ENCODE measurements around the gene GCNA. TPM values are rescaled to one million over a fixed set of nuclear protein-coding genes. Genes with fewer than 3 reads are reported as not detected.
A peak's percentile ranks its signal among the peaks of the same experiment; 100 is the strongest.

GCNA gene, protein sequence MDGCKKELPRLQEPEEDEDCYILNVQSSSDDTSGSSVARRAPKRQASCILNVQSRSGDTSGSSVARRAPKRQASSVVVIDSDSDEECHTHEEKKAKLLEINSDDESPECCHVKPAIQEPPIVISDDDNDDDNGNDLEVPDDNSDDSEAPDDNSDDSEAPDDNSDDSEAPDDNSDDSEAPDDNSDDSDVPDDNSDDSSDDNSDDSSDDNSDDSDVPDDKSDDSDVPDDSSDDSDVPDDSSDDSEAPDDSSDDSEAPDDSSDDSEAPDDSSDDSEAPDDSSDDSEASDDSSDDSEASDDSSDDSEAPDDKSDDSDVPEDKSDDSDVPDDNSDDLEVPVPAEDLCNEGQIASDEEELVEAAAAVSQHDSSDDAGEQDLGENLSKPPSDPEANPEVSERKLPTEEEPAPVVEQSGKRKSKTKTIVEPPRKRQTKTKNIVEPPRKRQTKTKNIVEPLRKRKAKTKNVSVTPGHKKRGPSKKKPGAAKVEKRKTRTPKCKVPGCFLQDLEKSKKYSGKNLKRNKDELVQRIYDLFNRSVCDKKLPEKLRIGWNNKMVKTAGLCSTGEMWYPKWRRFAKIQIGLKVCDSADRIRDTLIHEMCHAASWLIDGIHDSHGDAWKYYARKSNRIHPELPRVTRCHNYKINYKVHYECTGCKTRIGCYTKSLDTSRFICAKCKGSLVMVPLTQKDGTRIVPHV
- 1 to 10 TPM in 6 of 9 donors, under 1 TPM in 3; 0.56 to 1.6 (median 1.1) TPM for total RNA-seq
- polyA plus RNA-seq = 1 to 10 TPM; 1.1 to 2.0 TPM
- long read RNA-seq, donor 1, partial matches to known transcripts = 0 of 1 reads
- long read RNA-seq, donor 1, other reads (novel, unspliced or antisense) = 0 of 1 reads
- long read RNA-seq, donor 2, partial matches to known transcripts = 0 of 1 reads
- long read RNA-seq, donor 2, other reads (novel, unspliced or antisense) = 0 of 1 reads
- long read RNA-seq, donor 3, partial matches to known transcripts = 0 of 1 reads
- long read RNA-seq, donor 3, other reads (novel, unspliced or antisense) = 1 of 1 reads

- H3K27me3 ChIP-seq = peaks cover 0 to 4% (median 0%) of the 10 kb centered on the region in 9 donors
- H3K27ac ChIP-seq = peak within 1 kb of the TSS in 2 of 12 donors; percentile 9 to 19
- WGBS, 4 donors = 94 to 99% (median 97%) methylated on average over 40 to 48 of the region's 48 CpGs
- H3K9me3 ChIP-seq = no peaks in the 10 kb centered on the region
- intact Hi-C loops (cut with DNase I) = loop anchor here in 1 of 10 donors (10.0 kb wide), 1 partner anchor 184 kb away; no protein-coding TSS in a partner anchor
- DNase-seq = no peak
- H3K4me1 ChIP-seq = no peaks in the 10 kb centered on the region
- no peak for TF ChIP-seq POLR2A (IDR thresholded peaks at IDR 0.05)
- TF ChIP-seq, protein P1, sequence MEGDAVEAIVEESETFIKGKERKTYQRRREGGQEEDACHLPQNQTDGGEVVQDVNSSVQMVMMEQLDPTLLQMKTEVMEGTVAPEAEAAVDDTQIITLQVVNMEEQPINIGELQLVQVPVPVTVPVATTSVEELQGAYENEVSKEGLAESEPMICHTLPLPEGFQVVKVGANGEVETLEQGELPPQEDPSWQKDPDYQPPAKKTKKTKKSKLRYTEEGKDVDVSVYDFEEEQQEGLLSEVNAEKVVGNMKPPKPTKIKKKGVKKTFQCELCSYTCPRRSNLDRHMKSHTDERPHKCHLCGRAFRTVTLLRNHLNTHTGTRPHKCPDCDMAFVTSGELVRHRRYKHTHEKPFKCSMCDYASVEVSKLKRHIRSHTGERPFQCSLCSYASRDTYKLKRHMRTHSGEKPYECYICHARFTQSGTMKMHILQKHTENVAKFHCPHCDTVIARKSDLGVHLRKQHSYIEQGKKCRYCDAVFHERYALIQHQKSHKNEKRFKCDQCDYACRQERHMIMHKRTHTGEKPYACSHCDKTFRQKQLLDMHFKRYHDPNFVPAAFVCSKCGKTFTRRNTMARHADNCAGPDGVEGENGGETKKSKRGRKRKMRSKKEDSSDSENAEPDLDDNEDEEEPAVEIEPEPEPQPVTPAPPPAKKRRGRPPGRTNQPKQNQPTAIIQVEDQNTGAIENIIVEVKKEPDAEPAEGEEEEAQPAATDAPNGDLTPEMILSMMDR (IDR thresholded peaks at IDR 0.05) = no peak
- peaks cover 0 to 49% (median 33%) of the 10 kb centered on the region in 9 donors for H3K36me3 ChIP-seq
- peak in 1 of 4 donors; percentile 14 for ATAC-seq
- H3K4me3 ChIP-seq = no peak within 1 kb of the TSS
Measured at GRCh38 chrX:71578253-71579135, at the start of gene GCNA. Gene GCNA (plus strand): TSS chrX:71578437. CDS start chrX:71580822, 2,385 bp downstream.

DNA sequence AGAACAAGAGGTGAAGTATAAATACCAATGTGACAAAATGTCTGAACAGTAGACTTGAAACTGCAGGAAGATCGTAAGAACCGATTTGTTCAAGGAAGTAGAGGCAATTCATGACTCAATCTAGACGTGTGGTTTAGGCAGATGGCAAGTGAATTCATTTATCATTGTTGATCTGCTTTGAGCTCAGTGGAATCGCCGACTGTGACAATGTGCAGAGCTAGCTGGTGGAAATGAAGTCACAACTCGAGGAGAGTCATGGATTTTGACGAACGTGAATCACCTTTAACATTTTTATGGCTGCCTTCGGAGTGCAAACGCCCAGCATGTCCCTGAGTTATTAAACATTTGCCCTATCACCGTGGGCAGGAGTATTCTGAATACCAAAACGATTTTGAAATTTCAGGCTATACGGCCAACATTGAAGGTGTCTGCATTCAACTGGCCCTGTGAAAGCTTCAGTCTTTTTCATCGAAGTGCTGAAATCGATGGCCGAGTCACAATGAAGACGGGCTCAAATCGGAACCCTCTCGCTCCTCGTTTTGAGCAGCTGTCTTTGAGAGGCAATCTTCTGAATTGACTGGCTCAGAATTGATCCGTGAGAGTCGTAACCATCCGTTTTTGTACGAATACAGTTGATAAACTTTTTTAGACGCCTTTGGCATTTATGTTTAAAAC lies 46.0 kb upstream of the GCNA start:
- no peak for DNase-seq
- intact Hi-C loops (cut with DNase I) = loop anchor here in 1 of 10 donors (5.0 kb wide), 2 partner anchors 40 kb away; no protein-coding TSS in a partner anchor
- peak in 2 of 4 donors; percentile 3 to 29 for ATAC-seq
- Histone ChIP-seq H3K36me3 (peaks cover 0 to 1% (median 0%) of the 10 kb centered on the region in 9 donors), H3K27ac (peak overlapping the region; percentile 80 to 98 (median 89)), H3K4me3 (peak overlapping the region; percentile 2 to 99 (median 81)), H3K4me1 (peaks cover 0 to 24% (median 8%) of the 10 kb centered on the region in 12 donors), H3K27me3 (no peaks in the 10 kb centered on the region), H3K9me3 (peaks cover 0 to 10% (median 0%) of the 10 kb centered on the region in 12 donors)
- 3 to 43% (median 22%) methylated on average over 25 of the region's 25 CpGs for WGBS, 4 donors
- TF ChIP-seq, protein P1 (IDR thresholded peaks at IDR 0.05) = no peak
- TF ChIP-seq POLR2A (IDR thresholded peaks at IDR 0.05) = no peak

- intact Hi-C loops (cut with DNase I) = loop anchor here in 1 of 10 donors (5.0 kb wide), 2 partner anchors 39 to 41 kb away; no protein-coding TSS in a partner anchor
- H3K4me3 ChIP-seq = peak within 1 kb of the TSS; percentile 53 to 99 (median 81)
- ATAC-seq (peak; percentile 91 to 97 (median 96)), DNase-seq (peak; percentile 94 to 97 (median 96))
- peaks cover 0 to 31% (median 10%) of the 10 kb centered on the region in 12 donors for H3K4me1 ChIP-seq
- peaks cover 0 to 8% (median 1%) of the 10 kb centered on the region in 9 donors for H3K36me3 ChIP-seq
- no peaks in the 10 kb centered on the region for H3K27me3 ChIP-seq
- peaks cover 0 to 10% (median 0%) of the 10 kb centered on the region in 12 donors for H3K9me3 ChIP-seq
- peak within 1 kb of the TSS; percentile 80 to 98 (median 92) for H3K27ac ChIP-seq
- TF ChIP-seq, protein P1 (IDR thresholded peaks at IDR 0.05) = no peak
- TF ChIP-seq POLR2A (IDR thresholded peaks at IDR 0.05) = peak; percentile 26 to 48
- WGBS, 4 donors = 0 to 41% (median 10%) methylated on average over 47 of the region's 47 CpGs
Measured at GRCh38 chrX:71532753-71533425, 45.3 kb upstream of the GCNA start, which contains the start of gene OGT. Gene OGT (plus strand): TSS chrX:71533104. CDS start chrX:71533300, 196 bp downstream.

All from heart left ventricle (tissue), 16 donors.